Type B pancreatic cell (in vitro differentiated cells): ENCODE data around the gene RPN2. TPM values are rescaled to one million over a fixed set of nuclear protein-coding genes. Genes with fewer than 3 reads are reported as not detected.

ENCODE experiments used
- DNase-seq: peaks from one replicate; pipeline ENCODE4 v3.0.0; 2021; ENCODE audit warnings: mixed read lengths; ENCODE audit not compliant: unreplicated experiment; ENCODE audit errors: extremely low spot score
- H3K27ac Mint-ChIP-seq: 2 replicates; pipeline ENCODE4 v1.8.0; 2021; ENCODE audit warnings: mild to moderate bottlenecking, mixed read lengths
- H3K27me3 Mint-ChIP-seq: 2 replicates; pipeline ENCODE4 v1.8.0; 2021; ENCODE audit warnings: mixed read lengths
- H3K36me3 Mint-ChIP-seq: 2 replicates; pipeline ENCODE4 v1.8.0; 2021; ENCODE audit warnings: mixed read lengths
- H3K4me1 Mint-ChIP-seq: one replicate; pipeline ENCODE4 v1.8.0; 2021; ENCODE audit warnings: mixed read lengths; ENCODE audit not compliant: unreplicated experiment
- H3K4me3 Mint-ChIP-seq: 2 replicates; pipeline ENCODE4 v1.8.0; 2021; ENCODE audit warnings: mild to moderate bottlenecking, mixed read lengths
- H3K9me3 Mint-ChIP-seq: 2 replicates; pipeline ENCODE4 v1.8.0; 2021; ENCODE audit warnings: mixed read lengths
- CTCF ChIP-seq: fragments of 200-600 bp; sonication (generic); conservative IDR thresholded peaks from 2 replicates; pipeline ENCODE4 v1.5.0; 2021; ENCODE audit warnings: antibody characterized with exemption, mild to moderate bottlenecking
- total RNA-seq: library from RNA; stranded (reverse); gene quantifications from 2 replicates; pipeline ENCODE4 v1.2.1, GENCODE V29; 2021; ENCODE audit warnings: low replicate concordance

Gene RPN2
- total RNA-seq, 1 donor from 2014 or later, result 184 TPM

- H3K9me3 Mint-ChIP-seq, result no peaks in the 10 kb centered on the region
- no peak overlapping the region for H3K4me3 Mint-ChIP-seq
- no peak for TF ChIP-seq CTCF
- peaks cover 21% of the 10 kb centered on the region for H3K4me1 Mint-ChIP-seq
- no peak overlapping the region for H3K27ac Mint-ChIP-seq
- no peaks in the 10 kb centered on the region for H3K27me3 Mint-ChIP-seq
- DNase-seq, result no peak
- peaks cover 38% of the 10 kb centered on the region for H3K36me3 Mint-ChIP-seq
Measured at GRCh38 chr20:37236462-37236861, 57.3 kb downstream of the RPN2 start.

GRCh38 chr20:37237656-37238055 is 58.5 kb downstream of the RPN2 start:
- Mint-ChIP-seq H3K9me3 (no peaks in the 10 kb centered on the region), H3K4me1 (peaks cover 17% of the 10 kb centered on the region), H3K27ac (no peak overlapping the region), H3K4me3 (no peak overlapping the region), H3K27me3 (no peaks in the 10 kb centered on the region), H3K36me3 (peaks cover 36% of the 10 kb centered on the region)
- DNase-seq, result no peak
- no peak for TF ChIP-seq CTCF

- no peaks in the 10 kb centered on the region for H3K27me3 Mint-ChIP-seq
- no peak for DNase-seq
- H3K27ac Mint-ChIP-seq, result no peak overlapping the region
- H3K4me1 Mint-ChIP-seq, result peaks cover 16% of the 10 kb centered on the region
- H3K36me3 Mint-ChIP-seq, result peaks cover 41% of the 10 kb centered on the region
- H3K4me3 Mint-ChIP-seq, result no peak overlapping the region
- TF ChIP-seq CTCF, result no peak
- H3K9me3 Mint-ChIP-seq, result no peaks in the 10 kb centered on the region
Measured at GRCh38 chr20:37238426-37238825, 59.3 kb downstream of the RPN2 start.

GRCh38 chr20:37238935-37239451 is 59.9 kb downstream of the RPN2 start:
- H3K36me3 Mint-ChIP-seq, result peaks cover 40% of the 10 kb centered on the region
- no peaks in the 10 kb centered on the region for H3K27me3 Mint-ChIP-seq
- no peak overlapping the region for H3K4me3 Mint-ChIP-seq
- no peak overlapping the region for H3K27ac Mint-ChIP-seq
- H3K9me3 Mint-ChIP-seq, result no peaks in the 10 kb centered on the region
- DNase-seq, result no peak
- peaks cover 13% of the 10 kb centered on the region for H3K4me1 Mint-ChIP-seq
- TF ChIP-seq CTCF, result no peak

GRCh38 chr20:37240337-37241067 is 61.4 kb downstream of the RPN2 start:
- no peak for DNase-seq
- no peak for TF ChIP-seq CTCF
- H3K27ac Mint-ChIP-seq, result no peak overlapping the region
- H3K4me3 Mint-ChIP-seq, result no peak overlapping the region
- H3K4me1 Mint-ChIP-seq, result peaks cover 6% of the 10 kb centered on the region
- peaks cover 34% of the 10 kb centered on the region for H3K36me3 Mint-ChIP-seq
- H3K27me3 Mint-ChIP-seq, result no peaks in the 10 kb centered on the region
- H3K9me3 Mint-ChIP-seq, result no peaks in the 10 kb centered on the region
